Duodenal mucosa (tissue), 2 donors: Measurements from ENCODE around the gene MRC2.
A peak's percentile ranks its signal among the peaks of the same experiment; 100 is the strongest.

ENCODE experiments used
- H3K27ac ChIP-seq: one replicate; pipeline ENCODE4 v1.7.0; 2013; ENCODE audit warnings: low read depth, low read length
- H3K27me3 ChIP-seq, 2 donors: one replicate each; pipeline ENCODE4 v1.7.0; 2013; ENCODE audit warnings: low read length in 2 of 2, control low read depth in 1 of 2; ENCODE audit not compliant: insufficient read depth in 2 of 2, control insufficient read depth in 1 of 2
- H3K36me3 ChIP-seq, 2 donors: one replicate each; pipeline ENCODE4 v1.7.0; 2013; ENCODE audit warnings: low read length in 2 of 2, control low read depth in 1 of 2; ENCODE audit not compliant: insufficient read depth in 2 of 2, control insufficient read depth in 1 of 2
- H3K4me1 ChIP-seq, 2 donors: one replicate each; pipeline ENCODE4 v1.7.0; 2013; ENCODE audit warnings: low read length in 2 of 2, control low read depth in 1 of 2; ENCODE audit not compliant: insufficient read depth in 2 of 2, control insufficient read depth in 1 of 2
- H3K4me3 ChIP-seq, 2 donors: one replicate each; pipeline ENCODE4 v1.7.0; 2013; ENCODE audit warnings: low read length in 2 of 2, low read depth in 1 of 2
- H3K9ac ChIP-seq, 2 donors: one replicate each; pipeline ENCODE4 v1.7.0; 2013; ENCODE audit warnings: low read length in 2 of 2, low read depth in 1 of 2
- H3K9me3 ChIP-seq, 2 donors: one replicate each; pipeline ENCODE4 v1.7.0; 2013; ENCODE audit warnings: low read length in 2 of 2, control low read depth in 1 of 2; ENCODE audit not compliant: control insufficient read depth in 1 of 2

Gene MRC2

DNA sequence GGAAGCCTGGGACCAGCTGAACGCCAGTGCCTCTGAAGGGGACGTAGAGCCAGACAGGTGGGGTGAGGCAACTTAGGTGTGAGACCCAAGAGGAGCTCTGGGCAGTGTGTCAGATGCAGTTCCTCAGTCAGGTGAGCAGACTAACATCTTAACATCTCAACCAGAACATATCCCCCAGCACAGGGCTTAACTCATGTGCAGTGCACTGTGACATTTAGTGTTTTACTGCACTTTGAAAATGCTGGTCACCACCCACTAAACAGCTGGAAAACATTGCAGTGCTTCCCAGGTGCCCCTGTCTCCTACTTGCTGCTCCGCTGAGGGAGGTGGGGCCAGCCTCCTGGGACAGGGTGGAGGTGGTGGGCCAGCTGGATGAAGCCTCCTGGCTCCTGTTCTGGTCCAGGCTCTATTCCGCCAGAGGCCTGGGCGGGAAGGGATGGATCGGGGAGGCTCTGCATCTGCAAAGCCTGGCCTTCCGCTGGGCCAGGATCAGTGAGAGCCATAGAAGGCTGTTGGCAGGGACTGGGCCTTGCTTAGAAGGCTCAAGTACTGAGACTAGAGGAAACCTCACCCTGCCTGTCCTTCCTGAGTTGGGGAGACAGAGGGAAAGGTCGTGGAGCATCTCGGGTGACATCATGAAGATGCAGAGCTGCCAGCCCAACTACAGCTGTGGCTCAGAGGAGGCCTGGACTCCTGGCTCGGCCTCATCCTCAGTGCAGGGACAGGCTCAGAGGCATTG lies 7.9 kb upstream of the MRC2 start:
- Histone ChIP-seq H3K27ac (no peak overlapping the region), H3K9me3 (no peaks in the 10 kb centered on the region), H3K9ac (no peak overlapping the region), H3K36me3 (peaks cover 7 to 20% of the 10 kb centered on the region in 2 donors), H3K27me3 (no peaks in the 10 kb centered on the region), H3K4me3 (no peak overlapping the region), H3K4me1 (no peaks in the 10 kb centered on the region)

DNA sequence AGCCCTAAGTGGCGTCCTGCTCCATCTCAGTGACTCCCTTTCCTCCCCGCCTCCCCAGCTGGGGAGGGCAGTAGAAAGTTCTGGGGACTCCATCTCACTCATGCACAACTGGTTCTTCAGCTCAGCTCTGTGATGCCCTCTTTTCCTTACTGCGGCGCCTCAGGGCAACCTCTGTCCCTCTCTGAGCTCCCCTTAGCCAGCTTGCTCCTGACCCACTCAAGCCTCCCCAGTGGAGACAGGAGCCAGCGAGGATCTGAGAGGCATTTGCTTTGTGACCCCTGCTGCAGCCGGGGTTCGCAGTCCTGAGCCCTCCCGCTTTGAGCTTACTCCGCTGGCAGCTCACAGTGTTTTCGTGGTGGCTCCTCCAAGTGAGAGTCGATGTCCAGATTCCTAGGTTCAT lies 6.2 kb upstream of the MRC2 start:
- H3K27ac ChIP-seq, result no peak overlapping the region
- peaks cover 0 to 10% of the 10 kb centered on the region in 2 donors for H3K36me3 ChIP-seq
- H3K9me3 ChIP-seq, result no peaks in the 10 kb centered on the region
- no peak overlapping the region for H3K9ac ChIP-seq
- no peaks in the 10 kb centered on the region for H3K4me1 ChIP-seq
- H3K27me3 ChIP-seq, result no peaks in the 10 kb centered on the region
- no peak overlapping the region for H3K4me3 ChIP-seq

DNA sequence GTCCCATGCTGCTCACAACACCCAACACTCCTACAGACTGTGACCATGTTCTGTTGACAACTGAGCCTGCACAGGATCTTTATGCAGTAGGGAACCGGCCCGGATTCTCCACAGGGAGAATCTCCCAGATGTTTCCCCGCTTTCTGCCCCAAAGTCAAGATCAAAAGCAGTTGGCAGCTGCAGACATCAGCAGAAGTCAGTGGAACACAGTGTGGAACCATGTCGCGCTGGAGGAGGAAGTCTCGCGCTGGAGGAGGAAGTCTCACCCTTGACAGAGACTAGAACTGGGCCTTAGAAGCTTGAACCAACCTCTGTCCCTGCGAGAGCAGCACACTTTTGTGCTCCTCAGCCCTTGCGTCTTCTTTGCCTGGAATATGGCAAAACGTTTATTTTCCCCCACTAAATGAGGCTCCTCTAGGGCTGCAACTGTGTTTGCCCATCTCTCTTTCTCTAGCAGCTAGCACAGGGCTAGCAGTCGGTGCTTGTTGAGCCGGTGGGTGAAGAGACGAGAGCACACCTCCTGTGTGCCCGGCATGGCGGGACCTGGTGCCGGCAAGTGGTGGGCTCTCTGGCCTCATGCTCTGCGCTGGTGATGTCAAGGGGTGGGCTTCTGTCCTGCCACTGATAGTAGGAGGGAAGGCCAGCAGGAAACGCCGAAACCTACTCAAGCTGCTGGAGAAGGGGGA lies 2.1 kb upstream of the MRC2 start:
- Histone ChIP-seq H3K4me1 (no peaks in the 10 kb centered on the region), H3K36me3 (no peaks in the 10 kb centered on the region), H3K27me3 (peaks cover 15 to 19% of the 10 kb centered on the region in 2 donors), H3K27ac (no peak overlapping the region), H3K4me3 (no peak overlapping the region), H3K9ac (no peak overlapping the region), H3K9me3 (no peaks in the 10 kb centered on the region)

DNA sequence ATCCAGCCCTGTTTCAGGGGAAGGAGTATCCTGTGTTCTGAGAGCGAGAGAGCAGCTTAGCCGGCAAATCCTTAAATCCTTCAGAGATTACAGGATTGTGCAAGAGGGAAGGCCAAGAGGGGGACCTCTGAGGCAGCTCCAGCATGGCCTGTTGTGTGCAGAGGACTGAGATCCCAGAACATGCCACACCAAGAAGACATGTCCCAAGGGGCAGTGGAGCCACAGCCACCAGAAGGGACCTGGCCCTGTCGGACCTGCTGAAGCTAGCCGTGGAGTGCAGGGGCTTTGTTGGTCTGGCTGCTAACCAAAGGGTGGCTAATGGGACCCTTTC lies 1.6 kb upstream of the MRC2 start:
- Histone ChIP-seq H3K4me1 (no peaks in the 10 kb centered on the region), H3K4me3 (no peak overlapping the region), H3K9ac (no peak overlapping the region), H3K27me3 (peaks cover 15 to 19% of the 10 kb centered on the region in 2 donors), H3K36me3 (no peaks in the 10 kb centered on the region), H3K27ac (no peak overlapping the region), H3K9me3 (no peaks in the 10 kb centered on the region)

DNA sequence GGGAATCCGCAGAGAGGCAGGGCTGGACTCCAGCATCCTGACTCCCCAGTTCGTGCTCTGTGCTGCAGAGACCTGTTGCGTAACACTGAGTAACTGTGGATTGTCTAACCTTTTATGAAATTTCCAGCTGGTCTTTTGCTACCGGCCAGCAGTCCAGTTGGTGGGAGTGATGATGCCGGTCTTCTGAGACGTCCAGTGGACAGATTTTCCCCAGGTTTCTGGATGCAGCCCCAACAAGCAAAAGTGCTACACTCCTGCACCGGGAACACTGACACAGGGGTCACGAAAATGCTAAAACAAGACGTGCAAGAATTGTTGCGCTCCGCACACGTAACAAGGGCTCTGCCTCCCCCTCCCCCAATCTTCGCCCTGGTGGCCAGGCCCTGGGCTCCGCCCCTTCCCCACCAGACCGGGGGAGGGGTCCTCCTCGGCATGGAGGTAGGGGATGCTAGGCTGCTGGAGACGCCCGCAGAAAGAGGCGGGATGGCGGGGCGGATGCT lies 701 bp upstream of the MRC2 start:
- H3K27ac ChIP-seq, result peak overlapping the region; percentile 56
- H3K9ac ChIP-seq, result peak overlapping the region in 1 of 2 donors; percentile 43
- H3K4me1 ChIP-seq, result no peaks in the 10 kb centered on the region
- peaks cover 15 to 19% of the 10 kb centered on the region in 2 donors for H3K27me3 ChIP-seq
- peak overlapping the region; percentile 50 to 58 for H3K4me3 ChIP-seq
- H3K36me3 ChIP-seq, result no peaks in the 10 kb centered on the region
- no peaks in the 10 kb centered on the region for H3K9me3 ChIP-seq

DNA sequence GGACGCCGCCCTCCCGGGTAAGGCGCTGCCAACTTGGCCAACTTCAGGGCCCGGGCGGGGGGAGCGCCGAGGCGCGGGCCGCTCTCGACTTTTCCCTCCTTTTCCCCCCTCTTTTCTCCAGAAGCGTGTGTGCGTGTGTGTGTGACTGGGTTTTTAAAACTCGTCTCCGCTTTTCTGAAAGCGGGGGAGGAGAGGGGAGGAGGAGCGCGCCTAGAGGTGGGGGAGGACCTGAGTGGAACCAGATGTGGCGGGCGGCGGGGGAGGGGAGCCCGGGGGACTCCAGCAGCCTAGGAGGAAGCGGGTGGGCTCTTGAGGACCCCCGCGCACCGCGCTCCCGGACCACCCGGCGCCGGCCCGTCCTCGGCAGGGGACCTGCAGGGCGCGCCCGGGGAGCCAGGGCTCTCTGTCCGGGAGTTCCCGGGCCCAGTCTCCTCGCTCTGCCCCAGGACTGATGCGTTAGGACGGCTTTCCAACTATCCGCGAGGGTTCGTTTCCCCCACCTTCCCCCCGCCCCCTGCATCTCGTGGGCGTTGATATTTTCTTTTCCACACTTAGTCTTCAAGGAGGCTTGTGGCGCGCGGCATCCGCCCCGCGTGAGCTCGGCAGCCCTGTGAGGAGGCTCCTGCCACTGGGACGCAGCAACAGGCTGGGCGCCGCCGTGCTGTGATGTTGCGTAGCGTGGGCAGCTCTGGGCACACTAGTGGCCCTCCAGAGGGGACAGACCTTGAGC lies 599 bp downstream of the MRC2 start:
- Histone ChIP-seq H3K9ac (peak overlapping the region in 1 of 2 donors; percentile 33), H3K9me3 (no peaks in the 10 kb centered on the region), H3K36me3 (no peaks in the 10 kb centered on the region), H3K4me3 (peak overlapping the region; percentile 50 to 58), H3K27me3 (peaks cover 15 to 19% of the 10 kb centered on the region in 2 donors), H3K27ac (peak overlapping the region; percentile 62), H3K4me1 (no peaks in the 10 kb centered on the region)

DNA sequence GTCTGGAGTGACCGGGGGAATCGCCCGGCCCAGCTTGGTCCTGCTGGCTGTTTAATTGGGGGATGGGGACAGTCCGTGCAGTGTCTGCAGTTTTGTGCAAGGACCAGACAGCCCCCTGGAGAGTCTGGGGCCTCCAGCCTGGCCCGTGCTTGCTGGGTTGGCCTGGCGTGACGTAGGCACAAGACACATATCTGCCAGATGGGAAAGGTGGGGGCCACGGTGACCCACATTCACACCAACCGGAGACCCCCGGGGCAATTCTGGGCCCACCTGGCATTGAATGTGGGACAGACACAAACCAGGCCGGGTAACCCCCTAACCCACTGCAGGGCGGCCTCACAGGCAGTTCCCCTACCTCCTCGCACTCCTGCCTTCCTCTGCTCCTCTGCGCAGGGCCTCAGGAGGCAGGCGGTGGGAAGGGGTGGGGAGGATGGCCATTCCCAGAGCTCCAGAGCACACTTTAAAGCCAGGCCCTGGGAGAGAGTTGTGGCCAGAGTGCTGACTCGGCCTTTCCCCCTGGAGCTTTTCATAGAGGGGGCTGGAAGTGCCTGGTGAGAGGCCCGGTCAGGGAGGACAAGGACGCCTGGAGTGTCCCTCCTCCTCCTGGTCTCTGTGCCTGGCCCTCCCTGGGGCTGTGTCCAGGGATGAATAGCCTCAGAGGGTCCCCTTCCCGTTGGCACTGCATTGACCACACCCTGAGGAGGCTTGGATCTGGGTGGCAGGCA lies 1.5 kb downstream of the MRC2 start:
- Histone ChIP-seq H3K9ac (no peak overlapping the region), H3K27ac (no peak overlapping the region)

DNA sequence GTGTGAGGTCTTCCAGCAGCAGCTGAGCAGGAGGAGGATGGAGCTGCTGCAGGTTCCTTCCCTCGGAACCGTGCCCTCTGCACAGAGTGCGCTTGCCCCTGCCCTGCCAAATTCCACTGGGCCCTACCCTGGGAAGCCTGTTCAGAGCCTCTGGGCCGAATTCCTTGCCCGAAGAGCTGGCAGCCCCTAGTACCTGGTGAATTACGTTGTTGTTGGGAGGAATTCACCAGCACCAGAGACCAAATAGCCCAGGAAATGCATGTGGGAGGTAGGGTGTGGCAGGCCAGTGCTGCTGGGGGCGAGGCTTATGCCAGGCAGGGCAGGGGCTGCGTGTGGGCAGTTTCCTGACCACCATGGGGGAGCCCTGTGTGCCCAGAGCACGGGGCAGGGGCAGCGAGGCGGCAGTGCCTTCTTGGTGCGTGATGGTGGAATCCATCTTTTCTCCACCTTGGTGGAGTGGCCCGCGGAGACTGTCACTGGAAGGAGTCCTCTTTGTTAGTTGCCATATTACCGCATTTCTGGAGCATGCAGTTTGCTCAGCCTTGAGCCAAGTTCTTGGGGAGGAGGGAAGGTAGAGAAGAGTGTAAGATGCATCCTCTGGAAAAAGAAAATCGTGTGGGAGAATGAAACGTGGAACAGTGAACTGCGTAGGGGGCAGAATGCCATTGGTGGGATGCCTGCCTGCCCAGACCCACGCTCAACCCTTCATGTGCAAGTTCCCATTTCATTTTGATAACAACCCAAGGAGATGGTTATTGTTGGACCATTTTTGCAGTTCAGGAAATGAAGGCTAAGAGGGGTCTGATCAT lies 2.3 kb downstream of the MRC2 start:
- Histone ChIP-seq H3K4me1 (no peaks in the 10 kb centered on the region), H3K9ac (no peak overlapping the region), H3K36me3 (no peaks in the 10 kb centered on the region), H3K4me3 (peak overlapping the region in 1 of 2 donors; percentile 43), H3K27ac (no peak overlapping the region), H3K9me3 (no peaks in the 10 kb centered on the region), H3K27me3 (peaks cover 15 to 19% of the 10 kb centered on the region in 2 donors)

More for the DNA sequence above, 1.5 kb downstream of the MRC2 start:
- Histone ChIP-seq H3K9me3 (no peaks in the 10 kb centered on the region), H3K27me3 (peaks cover 15 to 19% of the 10 kb centered on the region in 2 donors), H3K4me1 (no peaks in the 10 kb centered on the region), H3K36me3 (no peaks in the 10 kb centered on the region), H3K4me3 (peak overlapping the region; percentile 43 to 58)

DNA sequence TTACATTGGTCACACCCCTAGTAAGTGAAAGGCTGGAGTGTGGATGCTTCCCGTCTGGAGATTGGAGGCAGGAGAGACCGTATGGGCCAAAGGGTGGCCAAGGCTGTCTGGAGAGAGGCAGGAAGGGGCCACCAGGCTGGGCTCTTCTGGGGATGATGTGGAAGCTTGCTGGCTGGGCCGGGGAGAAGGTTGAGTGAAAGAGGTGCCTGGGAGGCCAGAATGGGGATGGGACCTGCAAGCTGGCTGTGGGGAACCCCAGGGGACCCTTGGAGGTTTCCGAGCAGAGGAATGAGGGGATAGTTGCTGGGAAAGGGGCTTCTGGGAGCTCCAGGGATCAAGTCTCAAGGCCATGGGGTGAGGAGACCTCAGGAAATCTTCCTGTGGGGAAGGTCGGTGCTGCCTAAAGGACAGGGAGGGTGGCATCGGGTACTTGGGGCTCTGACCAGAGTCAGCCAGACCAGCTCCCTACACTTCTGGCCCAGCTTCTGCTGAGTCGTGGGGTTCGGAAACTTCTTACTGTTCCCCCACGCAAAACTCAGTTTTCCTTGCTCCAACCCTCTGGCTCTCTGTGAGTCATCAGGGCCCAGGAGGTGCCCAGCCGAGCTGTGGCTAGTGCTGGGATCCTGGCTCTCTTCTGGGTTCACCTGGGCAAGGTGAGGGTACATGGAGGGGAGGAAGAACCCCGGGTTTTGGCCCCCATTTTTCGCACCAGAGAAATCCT lies 3.1 kb downstream of the MRC2 start:
- Histone ChIP-seq H3K4me3 (no peak overlapping the region), H3K9ac (no peak overlapping the region), H3K27ac (no peak overlapping the region), H3K4me1 (no peaks in the 10 kb centered on the region), H3K9me3 (no peaks in the 10 kb centered on the region), H3K36me3 (no peaks in the 10 kb centered on the region), H3K27me3 (peaks cover 15 to 19% of the 10 kb centered on the region in 2 donors)
